UCSD-AML1 (cell line): Measurements from ENCODE around the gene AGRN.

ENCODE experiments used
- DNase-seq: peaks from one replicate; lab custom pipeline; 2025; ENCODE audit not compliant: unreplicated experiment; lab: John Stamatoyannopoulos, UW

Gene AGRN

DNA sequence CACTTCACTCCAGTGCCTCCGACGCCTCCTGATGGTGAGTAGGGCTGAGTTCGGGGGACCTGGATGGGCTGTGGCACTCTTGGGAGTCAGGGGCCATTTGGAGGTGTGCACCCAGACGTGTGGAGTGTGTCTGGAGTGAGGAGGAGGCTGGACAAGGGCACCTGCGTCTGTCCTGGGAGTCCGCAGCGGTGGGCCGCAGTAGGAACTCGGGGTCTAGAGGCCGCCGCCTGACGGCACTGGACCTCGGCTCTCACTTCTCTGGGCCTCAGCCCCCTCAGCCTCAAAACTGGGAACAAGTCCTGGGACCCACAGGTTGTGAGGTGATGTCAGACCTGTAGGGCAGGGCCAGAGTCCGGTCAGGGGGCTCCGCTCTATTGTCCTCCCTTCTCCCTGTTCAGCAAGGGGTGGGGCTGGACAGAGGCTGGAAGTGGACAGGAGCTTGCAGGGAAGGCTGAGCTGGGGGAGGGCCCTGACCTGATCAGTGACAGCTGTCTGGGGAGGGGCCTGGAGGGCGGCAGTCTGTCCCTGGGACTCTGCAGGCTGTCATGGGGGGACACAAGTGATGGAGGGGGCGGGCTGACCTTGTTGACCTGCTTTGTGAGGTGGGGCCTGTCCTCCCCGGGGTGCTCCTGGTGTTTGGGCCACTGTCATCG lies 15.5 kb downstream of the AGRN start:
- DNase-seq, result no peak

- no peak for DNase-seq
Measured at GRCh38 chr1:1037366-1038327, 17.7 kb downstream of the AGRN start.

DNA sequence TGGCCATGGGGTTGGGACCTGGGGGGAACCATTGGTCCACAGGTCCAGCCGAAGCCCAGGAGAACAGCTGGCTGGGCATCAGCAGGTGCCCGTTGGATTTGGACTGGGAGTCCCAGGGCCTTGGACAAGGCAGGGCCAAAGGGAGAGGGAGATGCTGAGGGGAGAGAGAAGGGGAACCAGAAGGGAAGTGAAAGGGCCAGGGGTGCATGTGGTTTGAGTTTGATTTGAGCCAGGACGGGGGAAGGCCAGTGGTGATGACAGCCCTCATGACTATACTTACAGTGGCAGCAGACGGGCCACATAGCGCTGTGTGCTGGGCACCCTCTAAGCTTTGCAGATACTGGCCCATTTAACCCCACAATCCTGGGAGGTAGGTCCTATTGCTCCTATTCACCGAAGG lies 18.8 kb downstream of the AGRN start:
- no peak for DNase-seq

DNA sequence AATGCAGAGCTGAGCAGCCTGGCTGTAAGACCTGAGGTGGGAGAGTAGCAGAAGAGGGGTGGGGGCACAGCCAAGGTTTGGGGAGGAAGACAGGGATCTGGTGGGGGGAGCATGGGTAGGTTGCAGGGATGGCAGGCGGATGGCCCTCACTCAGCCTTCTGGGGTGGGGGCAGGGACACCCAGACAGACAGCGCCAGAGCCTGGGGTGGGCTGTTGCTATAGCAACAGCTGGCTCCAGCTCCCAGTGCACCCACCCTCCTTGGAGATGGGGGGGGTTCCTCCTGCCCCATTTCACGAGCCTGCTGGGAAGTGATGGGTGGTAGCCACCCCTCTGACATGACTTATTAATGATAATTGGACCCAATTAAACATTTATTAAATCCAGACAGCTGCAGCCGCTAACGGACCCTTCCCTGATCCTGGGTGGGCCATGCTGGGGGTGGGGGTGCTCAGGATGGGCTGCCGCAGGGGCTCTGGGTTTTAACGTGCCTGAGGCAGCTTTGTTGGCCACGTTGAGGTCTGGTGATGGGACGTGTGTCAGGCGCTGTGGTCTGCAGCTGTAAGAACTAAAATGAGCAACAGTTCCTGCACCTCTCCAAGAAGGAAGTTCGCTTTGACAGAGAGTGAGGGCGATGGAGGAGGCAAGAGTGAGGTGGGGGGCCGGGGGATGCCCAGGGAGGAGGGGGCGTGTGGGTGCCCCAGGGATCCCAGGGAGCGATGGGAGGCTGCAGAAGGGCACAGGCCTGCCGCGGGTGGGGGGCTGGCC lies 19.4 kb downstream of the AGRN start:
- DNase-seq, result peak; percentile 24

DNA sequence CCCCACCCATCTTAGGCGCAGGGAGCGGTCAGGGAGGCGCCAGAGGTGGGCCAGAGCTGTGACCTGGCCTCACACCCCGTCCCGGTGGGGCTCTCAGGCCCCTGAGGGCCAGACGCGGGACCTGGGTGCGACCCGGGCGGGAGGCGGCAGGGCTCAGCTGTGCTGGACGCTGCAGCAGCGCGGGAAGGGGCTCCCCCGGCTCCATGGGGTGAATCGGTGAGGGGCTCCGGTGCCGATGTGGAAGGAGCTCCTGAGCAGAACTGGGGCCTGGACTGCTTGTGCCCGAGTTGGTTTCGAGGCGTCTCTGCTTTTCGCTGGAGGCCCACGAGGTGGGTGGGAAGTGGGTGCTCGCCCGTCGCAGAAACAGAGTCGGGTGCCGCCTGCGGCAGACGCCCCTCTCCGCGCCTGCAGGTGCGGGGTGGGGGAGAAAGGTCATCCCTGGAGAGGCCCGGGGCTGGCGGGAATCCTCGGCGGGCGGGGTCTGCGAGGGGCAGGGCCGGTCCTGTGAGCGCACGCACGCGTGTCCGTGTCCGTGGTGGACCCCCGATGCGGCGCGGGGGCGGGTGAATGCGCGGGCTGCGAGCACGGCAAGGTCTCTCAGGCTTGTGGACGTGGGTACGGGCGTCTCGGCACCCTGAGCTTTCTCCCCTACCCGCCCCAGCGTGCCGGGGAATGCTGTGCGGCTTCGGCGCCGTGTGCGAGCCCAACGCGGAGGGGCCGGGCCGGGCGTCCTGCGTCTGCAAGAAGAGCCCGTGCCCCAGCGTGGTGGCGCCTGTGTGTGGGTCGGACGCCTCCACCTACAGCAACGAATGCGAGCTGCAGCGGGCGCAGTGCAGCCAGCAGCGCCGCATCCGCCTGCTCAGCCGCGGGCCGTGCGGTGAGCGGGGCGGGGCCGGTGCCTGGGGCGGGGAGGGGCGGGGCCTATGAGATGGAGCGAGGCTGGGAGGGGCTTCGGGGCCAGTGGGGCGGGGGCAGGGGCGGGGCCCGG lies 20.4 kb downstream of the AGRN start:
- DNase-seq, result peak; percentile 84

DNA sequence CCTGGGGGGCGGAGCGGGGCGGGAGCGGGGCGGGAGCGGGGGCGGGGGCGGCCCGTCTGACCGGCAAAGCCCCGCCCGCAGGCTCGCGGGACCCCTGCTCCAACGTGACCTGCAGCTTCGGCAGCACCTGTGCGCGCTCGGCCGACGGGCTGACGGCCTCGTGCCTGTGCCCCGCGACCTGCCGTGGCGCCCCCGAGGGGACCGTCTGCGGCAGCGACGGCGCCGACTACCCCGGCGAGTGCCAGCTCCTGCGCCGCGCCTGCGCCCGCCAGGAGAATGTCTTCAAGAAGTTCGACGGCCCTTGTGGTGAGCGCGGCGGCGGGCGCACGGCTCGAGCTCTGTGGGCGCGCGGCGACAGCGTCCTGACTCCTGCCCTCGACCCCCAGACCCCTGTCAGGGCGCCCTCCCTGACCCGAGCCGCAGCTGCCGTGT lies 21.2 kb downstream of the AGRN start:
- DNase-seq, result no peak

GRCh38 chr1:1041873-1042272 lies 22.0 kb downstream of the AGRN start:
- no peak for DNase-seq

- DNase-seq, result no peak
Measured at GRCh38 chr1:1042835-1043234, 22.9 kb downstream of the AGRN start.

DNA sequence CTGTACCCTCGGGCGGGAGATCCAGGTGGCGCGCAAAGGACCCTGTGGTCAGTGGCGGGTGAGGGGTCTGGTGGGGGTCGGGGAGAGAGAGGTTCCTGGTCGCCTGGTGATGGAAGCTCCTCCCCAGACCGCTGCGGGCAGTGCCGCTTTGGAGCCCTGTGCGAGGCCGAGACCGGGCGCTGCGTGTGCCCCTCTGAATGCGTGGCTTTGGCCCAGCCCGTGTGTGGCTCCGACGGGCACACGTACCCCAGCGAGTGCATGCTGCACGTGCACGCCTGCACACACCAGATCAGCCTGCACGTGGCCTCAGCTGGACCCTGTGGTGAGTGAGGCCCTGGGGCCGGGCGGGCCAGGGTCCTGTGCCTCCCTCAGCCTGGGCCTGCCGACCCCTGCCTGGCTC lies 23.5 kb downstream of the AGRN start:
- DNase-seq, result no peak

DNA sequence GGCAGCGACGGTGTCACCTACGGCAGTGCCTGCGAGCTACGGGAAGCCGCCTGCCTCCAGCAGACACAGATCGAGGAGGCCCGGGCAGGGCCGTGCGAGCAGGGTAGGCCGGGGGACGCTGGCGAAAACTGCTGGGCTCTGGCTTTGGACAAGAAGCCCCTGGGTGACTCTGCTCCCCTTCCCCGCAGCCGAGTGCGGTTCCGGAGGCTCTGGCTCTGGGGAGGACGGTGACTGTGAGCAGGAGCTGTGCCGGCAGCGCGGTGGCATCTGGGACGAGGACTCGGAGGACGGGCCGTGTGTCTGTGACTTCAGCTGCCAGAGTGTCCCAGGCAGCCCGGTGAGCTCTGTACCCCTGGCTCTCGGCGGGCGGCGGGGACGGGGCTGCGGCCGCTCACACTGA lies 24.0 kb downstream of the AGRN start:
- DNase-seq, result no peak

DNA sequence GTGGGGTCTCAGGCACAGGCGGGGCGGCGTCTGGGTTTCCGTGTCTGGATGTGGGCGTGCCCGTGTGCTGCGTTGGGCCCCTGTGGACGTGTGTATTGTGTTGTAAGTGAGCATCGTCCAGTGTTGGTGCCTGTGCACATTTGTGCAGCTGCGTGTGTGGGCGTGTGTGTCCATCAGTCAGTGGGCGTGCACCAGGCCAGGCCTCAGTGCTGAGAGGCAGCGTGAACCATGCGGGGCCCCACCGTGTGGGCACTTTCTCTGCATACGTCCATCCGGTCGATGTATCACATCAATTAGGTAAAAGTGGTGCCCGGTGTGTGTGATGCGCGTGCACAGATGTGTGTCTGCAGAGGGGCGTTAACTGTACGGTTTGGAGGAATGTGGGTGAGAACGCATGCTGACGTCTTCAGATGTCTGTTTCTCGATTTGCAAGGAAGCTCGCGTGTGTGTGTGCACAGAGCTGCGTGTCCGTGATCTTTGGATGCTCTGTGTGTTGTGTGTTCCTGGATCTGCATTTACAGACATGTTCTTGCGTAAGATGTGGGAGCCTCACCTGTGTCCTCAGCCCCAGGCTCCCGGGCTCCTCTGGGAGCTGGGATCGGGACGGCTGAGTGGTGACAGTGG lies 24.6 kb downstream of the AGRN start:
- no peak for DNase-seq

DNA sequence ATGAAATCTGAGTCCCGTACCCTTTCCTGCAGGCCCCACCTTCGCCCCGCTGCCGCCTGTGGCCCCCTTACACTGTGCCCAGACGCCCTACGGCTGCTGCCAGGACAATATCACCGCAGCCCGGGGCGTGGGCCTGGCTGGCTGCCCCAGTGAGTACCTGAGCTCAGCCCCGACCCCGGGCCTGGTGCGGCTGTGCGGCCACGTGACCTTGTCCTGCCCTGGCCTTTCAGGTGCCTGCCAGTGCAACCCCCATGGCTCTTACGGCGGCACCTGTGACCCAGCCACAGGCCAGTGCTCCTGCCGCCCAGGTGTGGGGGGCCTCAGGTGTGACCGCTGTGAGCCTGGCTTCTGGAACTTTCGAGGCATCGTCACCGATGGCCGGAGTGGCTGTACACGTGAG lies 25.2 kb downstream of the AGRN start:
- DNase-seq, result no peak

DNA sequence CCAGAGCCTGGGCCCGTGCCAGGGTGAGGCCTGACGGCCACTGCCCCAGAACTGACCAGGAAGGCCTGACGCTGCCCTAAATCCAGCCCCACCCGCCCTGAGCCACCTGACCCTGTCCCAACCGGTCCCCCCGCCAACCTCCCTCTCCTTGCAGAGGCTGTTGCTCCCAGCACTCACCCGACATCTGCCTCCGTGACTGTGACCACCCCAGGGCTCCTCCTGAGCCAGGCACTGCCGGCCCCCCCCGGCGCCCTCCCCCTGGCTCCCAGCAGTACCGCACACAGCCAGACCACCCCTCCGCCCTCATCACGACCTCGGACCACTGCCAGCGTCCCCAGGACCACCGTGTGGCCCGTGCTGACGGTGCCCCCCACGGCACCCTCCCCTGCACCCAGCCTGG lies 26.3 kb downstream of the AGRN start:
- no peak for DNase-seq

GRCh38 chr1:1046767-1047166 lies 26.8 kb downstream of the AGRN start:
- no peak for DNase-seq

DNA sequence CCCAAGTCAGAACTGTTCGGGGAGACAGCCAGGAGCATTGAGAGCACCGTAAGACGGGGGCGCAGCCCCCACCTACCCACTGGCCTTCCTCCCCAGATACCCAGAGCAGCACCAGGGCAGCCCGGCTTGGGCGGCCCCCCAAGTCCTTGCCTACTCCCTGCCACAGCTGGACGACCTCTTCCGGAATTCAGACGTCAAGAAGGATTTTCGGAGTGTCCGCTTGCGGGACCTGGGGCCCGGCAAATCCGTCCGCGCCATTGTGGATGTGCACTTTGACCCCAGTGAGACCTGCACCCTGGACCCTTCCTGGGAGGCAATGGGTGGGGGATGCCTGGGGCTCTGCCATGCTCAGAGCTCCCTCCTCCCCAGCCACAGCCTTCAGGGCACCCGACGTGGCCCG lies 27.5 kb downstream of the AGRN start:
- no peak for DNase-seq

GRCh38 chr1:1047963-1048362 lies 28.0 kb downstream of the AGRN start:
- DNase-seq, result no peak

DNA sequence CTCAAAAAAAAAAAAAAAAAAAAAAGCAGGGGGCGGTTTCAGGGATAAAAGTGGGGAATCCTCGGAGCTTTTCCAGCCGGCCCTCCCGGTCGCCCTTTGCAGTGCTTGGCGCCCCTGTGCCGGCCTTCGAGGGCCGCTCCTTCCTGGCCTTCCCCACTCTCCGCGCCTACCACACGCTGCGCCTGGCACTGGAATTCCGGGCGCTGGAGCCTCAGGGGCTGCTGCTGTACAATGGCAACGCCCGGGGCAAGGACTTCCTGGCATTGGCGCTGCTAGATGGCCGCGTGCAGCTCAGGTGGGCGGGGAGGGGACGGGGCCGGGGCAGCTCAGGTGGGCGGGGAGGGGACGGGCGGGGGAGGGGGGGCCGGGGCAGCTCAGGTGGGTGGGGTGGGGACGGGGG lies 28.8 kb downstream of the AGRN start:
- no peak for DNase-seq

GRCh38 chr1:1049318-1050165 lies 29.6 kb downstream of the AGRN start:
- no peak for DNase-seq

GRCh38 chr1:1050577-1051052 lies 30.7 kb downstream of the AGRN start:
- no peak for DNase-seq
